ENCODE results near the gene ZNF287. TPM values are rescaled to one million over a fixed set of nuclear protein-coding genes. Genes with fewer than 3 reads are reported as not detected.

Gene ZNF287
- total RNA-seq (2022) = 7.1 and 7.9 TPM in 2 replicates
- percentile 50 among the genes with signal in this experiment for Bru-seq, nascent RNA
- percentile 42 among the genes with signal in this experiment for BruChase-seq, experiment 1, labeled RNA remaining after a 2-hour chase
- BruChase-seq, experiment 2, labeled RNA remaining after a 6-hour chase = percentile 32 among the genes with signal in this experiment
- long read RNA-seq, transcript ZNF287-202 (6 exons, 3,208 nt) = major isoform, 7 of 15 reads
- long read RNA-seq, partial matches to known transcripts = 0 of 15 reads
- long read RNA-seq, other reads (novel, unspliced or antisense) = 7 of 15 reads

DNA sequence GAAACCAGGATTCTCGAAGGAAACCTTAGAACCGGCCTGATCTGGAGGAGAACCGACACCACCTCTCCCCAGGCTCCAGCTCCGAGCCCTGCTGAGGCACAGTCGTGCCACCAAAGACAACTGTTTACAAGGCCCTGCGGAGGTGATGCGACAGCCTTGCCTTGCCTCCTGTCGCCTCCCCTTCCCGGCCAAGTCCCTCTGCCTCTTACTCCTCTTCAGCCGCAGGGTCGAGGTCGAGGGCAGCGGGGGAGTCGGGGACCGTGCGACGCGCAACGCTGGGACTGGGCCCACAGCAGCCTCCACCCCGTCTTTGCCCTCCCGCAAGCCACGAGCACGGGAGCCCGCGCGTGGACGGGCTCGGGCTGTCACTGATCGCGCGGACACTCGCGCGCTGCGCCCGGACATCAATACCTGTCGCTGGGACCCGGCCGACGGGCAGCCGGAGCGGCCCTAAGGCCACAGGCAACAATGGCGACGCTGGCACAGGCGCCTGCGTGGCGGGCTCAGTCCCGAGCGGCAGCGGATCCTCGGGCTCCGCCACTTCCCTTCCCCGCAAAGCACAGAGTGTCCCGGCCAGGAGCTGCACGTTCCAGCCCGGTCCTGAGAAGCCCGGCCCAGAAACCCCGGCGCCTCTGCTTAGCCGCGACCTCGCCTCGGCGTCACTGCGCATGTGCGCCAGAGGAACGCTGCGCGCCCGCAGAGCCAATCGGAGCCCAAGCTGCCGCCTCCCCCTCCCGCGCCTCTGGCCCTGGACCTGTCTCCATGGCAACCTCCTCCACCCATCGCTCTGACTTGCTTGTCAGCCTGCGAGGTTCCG is at the start of gene ZNF287:
ZNF287 (minus strand) TSS at position 664 of the 817 bp plus-strand sequence. CDS start 1,473 bp downstream, outside the sequence.
- peaks cover 9% of the 10 kb centered on the region; the same call in 1 of the 2 replicates for H3K4me1 ChIP-seq
- ChIA-PET CTCF (interaction anchor here (1.6 kb wide), 1 partner anchor 16 kb away, joined by 7 read pairs; no protein-coding TSS in a partner anchor), POLR2A (interaction anchor here (0.9 kb wide), 1 partner anchor 33 kb away, joined by 3 read pairs; no protein-coding TSS in a partner anchor)
- peak within 1 kb of the TSS; percentile 92 for H3K4me3 ChIP-seq (ENCODE audit: low read depth, low read length)
- intact Hi-C loops (cut with micrococcal nuclease; ENCODE audit: unreplicated experiment) = no loop called here
- no peaks in the 10 kb centered on the region; the same call in 1 of the 2 replicates for H3K9me3 ChIP-seq
- Mint-ChIP-seq H3K27ac (ENCODE audit: unreplicated experiment) (peak within 1 kb of the TSS; percentile 62), H3K9me3 (ENCODE audit: unreplicated experiment) (no peaks in the 10 kb centered on the region), H3K4me3 (ENCODE audit: unreplicated experiment) (peak within 1 kb of the TSS; percentile 84), H3K36me3 (ENCODE audit: insufficient read depth, unreplicated experiment) (peaks cover 11% of the 10 kb centered on the region), H3K4me1 (ENCODE audit: low read depth, unreplicated experiment) (no peaks in the 10 kb centered on the region), H3K27me3 (ENCODE audit: insufficient read depth, unreplicated experiment) (peaks cover 5% of the 10 kb centered on the region)
- no peaks in the 10 kb centered on the region for H3K36me3 ChIP-seq (ENCODE audit: control insufficient read depth, insufficient read depth, low read length)
- DNase-seq = peak; percentile 93 to 94
- TF ChIP-seq, protein P1, sequence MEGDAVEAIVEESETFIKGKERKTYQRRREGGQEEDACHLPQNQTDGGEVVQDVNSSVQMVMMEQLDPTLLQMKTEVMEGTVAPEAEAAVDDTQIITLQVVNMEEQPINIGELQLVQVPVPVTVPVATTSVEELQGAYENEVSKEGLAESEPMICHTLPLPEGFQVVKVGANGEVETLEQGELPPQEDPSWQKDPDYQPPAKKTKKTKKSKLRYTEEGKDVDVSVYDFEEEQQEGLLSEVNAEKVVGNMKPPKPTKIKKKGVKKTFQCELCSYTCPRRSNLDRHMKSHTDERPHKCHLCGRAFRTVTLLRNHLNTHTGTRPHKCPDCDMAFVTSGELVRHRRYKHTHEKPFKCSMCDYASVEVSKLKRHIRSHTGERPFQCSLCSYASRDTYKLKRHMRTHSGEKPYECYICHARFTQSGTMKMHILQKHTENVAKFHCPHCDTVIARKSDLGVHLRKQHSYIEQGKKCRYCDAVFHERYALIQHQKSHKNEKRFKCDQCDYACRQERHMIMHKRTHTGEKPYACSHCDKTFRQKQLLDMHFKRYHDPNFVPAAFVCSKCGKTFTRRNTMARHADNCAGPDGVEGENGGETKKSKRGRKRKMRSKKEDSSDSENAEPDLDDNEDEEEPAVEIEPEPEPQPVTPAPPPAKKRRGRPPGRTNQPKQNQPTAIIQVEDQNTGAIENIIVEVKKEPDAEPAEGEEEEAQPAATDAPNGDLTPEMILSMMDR (IDR thresholded peaks at IDR 0.05; ENCODE audit: insufficient read depth in 1 of 2, low read depth in 1 of 2, low read length in 1 of 2, severe bottlenecking in 1 of 2, unreplicated experiment in 1 of 2) = no peak
- no TSS peak for BruUV-seq (replicated peaks)
- no peaks in the 10 kb centered on the region for H3K27me3 ChIP-seq (replicated peaks; ENCODE audit: control insufficient read depth, insufficient read depth, low read length)

DNA sequence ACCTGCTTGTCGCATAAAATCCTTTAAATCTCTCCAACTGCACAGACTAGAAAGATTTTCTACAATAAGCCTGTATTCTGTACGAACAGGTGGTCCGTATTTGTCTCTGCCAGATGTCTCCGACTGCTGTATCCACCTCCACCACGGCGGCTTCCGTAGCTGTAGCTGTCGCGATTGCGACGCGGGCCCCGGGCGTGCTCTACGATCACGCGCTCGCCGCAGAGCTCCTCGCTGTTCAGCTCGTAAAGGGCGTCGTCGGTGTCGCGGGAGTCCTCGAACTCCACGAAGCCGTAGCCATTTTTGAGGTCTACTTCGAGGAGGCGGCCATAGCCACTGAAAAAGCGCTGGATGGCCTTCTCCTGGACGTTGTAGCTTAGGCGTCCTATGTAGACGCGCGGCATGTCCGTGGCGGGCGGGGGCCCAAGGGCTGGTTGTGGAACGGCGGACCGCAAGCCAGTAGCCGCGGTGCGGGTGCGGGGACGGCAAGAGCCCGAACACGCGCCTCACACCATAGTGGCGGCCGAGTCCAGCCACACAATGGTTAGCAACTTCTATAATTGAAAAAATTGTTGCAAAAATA is 48.6 kb upstream of the ZNF287 start:
- H3K27me3 Mint-ChIP-seq (ENCODE audit: insufficient read depth, unreplicated experiment) = no peaks in the 10 kb centered on the region
- Histone ChIP-seq H3K36me3 (ENCODE audit: control insufficient read depth, insufficient read depth, low read length) (no peaks in the 10 kb centered on the region), H3K9me3 (peaks cover 57% of the 10 kb centered on the region), H3K4me1 (no peaks in the 10 kb centered on the region), H3K27me3 (replicated peaks; ENCODE audit: control insufficient read depth, insufficient read depth, low read length) (no peaks in the 10 kb centered on the region), H3K4me3 (ENCODE audit: low read depth, low read length) (no peak overlapping the region)
- no peak overlapping the region for H3K27ac Mint-ChIP-seq (ENCODE audit: unreplicated experiment)
- CTCF ChIA-PET = no interaction called here
- intact Hi-C loops (cut with micrococcal nuclease; ENCODE audit: unreplicated experiment) = no loop called here
- no TSS peak for BruUV-seq (replicated peaks)
- H3K4me1 Mint-ChIP-seq (ENCODE audit: low read depth, unreplicated experiment) = no peaks in the 10 kb centered on the region
- H3K4me3 Mint-ChIP-seq (ENCODE audit: unreplicated experiment) = no peak overlapping the region
- TF ChIP-seq, protein P1 (IDR thresholded peaks at IDR 0.05; ENCODE audit: insufficient read depth in 1 of 2, low read depth in 1 of 2, low read length in 1 of 2, severe bottlenecking in 1 of 2, unreplicated experiment in 1 of 2) = no peak
- DNase-seq = no peak
- H3K36me3 Mint-ChIP-seq (ENCODE audit: insufficient read depth, unreplicated experiment) = no peaks in the 10 kb centered on the region
- POLR2A ChIA-PET = no interaction called here
- H3K9me3 Mint-ChIP-seq (ENCODE audit: unreplicated experiment) = peaks cover 70% of the 10 kb centered on the region

DNA sequence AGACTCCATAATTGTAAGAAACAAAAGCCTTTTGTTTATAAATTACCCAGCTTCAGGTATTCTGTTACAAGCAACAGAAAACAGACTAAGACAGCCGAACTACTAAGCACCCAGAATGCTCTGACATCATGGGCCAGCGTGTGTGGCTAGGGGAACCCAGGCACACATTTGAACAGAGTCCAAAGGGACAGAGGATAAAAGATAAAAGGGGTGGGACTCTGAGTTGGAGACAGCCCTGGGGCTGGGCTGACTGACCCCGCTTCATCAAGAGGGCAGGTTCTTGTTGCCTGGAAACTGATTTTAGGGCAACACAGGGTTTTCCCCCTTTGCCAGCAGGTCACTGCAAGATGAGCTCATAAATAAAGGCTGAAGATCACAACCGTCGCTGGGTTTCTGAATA is 30.5 kb upstream of the ZNF287 start:
- intact Hi-C loops (cut with micrococcal nuclease; ENCODE audit: unreplicated experiment) = no loop called here
- Histone ChIP-seq H3K9me3 (peaks cover 9% of the 10 kb centered on the region), H3K36me3 (ENCODE audit: control insufficient read depth, insufficient read depth, low read length) (no peaks in the 10 kb centered on the region), H3K4me1 (no peaks in the 10 kb centered on the region), H3K27me3 (replicated peaks; ENCODE audit: control insufficient read depth, insufficient read depth, low read length) (no peaks in the 10 kb centered on the region), H3K4me3 (ENCODE audit: low read depth, low read length) (no peak overlapping the region)
- ChIA-PET CTCF (no interaction called here), POLR2A (no interaction called here)
- Mint-ChIP-seq H3K27ac (ENCODE audit: unreplicated experiment) (no peak overlapping the region), H3K36me3 (ENCODE audit: insufficient read depth, unreplicated experiment) (no peaks in the 10 kb centered on the region), H3K4me3 (ENCODE audit: unreplicated experiment) (no peak overlapping the region), H3K27me3 (ENCODE audit: insufficient read depth, unreplicated experiment) (peaks cover 7% of the 10 kb centered on the region), H3K4me1 (ENCODE audit: low read depth, unreplicated experiment) (no peaks in the 10 kb centered on the region), H3K9me3 (ENCODE audit: unreplicated experiment) (peaks cover 4% of the 10 kb centered on the region)
- BruUV-seq (replicated peaks) = no TSS peak
- TF ChIP-seq, protein P1 (IDR thresholded peaks at IDR 0.05; ENCODE audit: insufficient read depth in 1 of 2, low read depth in 1 of 2, low read length in 1 of 2, severe bottlenecking in 1 of 2, unreplicated experiment in 1 of 2) = no peak
- DNase-seq = no peak

All from Caco-2 (cell line).